ENCODE results near the gene FZD8.

The FZD8 gene

DNA sequence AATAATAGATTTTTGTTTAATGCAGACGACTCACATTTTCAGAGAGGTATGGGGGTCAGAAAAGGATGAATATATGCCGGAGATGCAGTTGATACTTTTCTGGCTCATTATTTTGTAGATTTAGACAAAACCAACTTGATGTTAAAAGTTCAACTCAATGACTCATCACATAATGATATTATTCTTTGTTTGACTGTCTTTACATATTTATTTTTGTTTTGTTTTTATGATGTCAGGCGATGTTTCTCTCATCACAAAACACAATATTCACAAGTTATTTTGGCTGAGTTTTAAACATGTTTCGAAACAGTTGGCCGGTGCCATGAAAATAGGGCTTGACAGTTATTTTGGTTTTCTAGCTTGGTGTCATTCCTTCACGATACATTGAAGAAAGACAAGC is 35.7 kb downstream of the FZD8 start:
- DNase-seq (ENCODE audit: low spot score), result no peak

DNA sequence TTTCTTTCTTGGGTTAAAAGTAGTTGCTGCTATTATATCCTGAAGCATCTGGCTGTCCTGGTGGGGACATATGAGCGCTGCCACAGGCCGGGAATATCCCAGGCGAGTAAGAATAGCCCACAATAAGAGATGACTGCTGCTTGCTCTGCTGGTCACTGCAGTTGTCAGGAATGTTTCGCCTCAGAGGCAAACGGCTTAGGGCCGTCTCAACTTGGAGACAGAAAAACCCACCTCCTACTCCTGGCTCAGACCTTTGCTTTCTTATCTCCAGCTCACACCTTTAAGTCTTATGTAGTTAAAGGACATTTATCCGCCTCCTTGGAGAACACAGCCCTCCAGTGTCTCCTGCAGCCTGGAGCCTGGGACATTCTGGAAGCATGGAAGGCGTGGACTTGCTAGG is 36.9 kb downstream of the FZD8 start, which contains the start of gene GJD4:
TSS of gene GJD4 (plus strand) at position 151 of the 400 bp plus-strand sequence. CDS start at position 378, 227 bp downstream.
- no peak for DNase-seq (ENCODE audit: low spot score)

DNA sequence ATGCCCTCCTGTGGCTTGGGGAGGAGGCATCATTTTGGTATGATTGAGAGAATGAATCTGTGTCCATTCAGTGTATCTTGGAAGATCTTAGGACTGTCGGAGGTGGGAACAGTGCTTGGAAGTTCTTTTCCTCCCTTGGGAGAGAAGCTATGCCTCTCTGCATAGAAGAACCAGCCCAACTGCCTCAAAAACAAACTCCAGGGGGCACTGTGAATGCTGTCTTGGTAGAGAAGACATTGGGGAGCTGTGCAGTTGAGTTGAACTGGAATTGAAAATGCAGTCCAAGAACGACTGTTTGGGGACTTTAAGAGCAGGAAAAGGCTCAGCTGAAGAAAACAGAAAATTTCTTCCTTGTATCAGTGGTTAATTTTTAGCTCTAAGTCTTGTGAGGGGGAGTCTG is 41.9 kb downstream of the FZD8 start:
- DNase-seq (ENCODE audit: low spot score), result peak; percentile 13

DNA sequence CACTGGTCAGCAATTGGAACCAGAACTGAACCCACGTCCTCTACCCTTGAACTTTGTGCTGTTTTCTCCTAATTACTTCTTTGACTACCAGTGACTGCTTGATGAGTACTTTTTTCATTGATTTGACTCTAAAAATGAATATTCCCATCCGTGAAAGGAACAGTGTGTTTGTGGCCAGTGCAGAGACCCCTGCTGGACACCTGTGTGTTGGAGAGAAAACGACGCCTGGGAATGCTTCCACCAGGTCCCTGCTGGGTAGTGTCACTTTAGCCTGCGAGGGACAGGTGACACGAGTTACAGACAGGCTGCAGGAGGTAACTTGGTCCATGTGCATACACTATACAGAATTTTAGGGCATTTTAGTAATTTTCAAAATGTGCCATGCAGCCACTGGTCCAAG is 43.7 kb downstream of the FZD8 start:
- no peak for DNase-seq (ENCODE audit: low spot score)

DNA sequence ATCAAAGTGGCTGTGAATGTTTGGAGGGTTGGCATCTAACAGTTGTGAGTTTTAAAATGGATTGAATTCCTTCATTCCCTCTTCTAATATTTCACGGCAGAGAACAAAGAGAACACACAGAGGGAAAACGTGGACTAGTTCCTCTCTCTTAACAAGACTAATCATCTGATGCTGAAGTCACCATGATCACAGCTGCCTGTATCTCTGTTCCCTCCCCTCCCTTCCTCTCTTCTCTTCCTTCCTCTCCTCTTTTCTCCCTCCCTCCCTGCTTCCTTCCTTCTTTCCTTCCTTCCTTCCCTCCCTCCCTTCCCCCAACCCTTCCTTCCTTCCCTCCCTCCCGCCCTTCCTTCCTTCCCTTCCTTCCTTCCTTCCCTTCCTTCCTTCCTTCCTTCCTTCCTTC is 47.0 kb downstream of the FZD8 start:
- no peak for DNase-seq (ENCODE audit: low spot score)

DNA sequence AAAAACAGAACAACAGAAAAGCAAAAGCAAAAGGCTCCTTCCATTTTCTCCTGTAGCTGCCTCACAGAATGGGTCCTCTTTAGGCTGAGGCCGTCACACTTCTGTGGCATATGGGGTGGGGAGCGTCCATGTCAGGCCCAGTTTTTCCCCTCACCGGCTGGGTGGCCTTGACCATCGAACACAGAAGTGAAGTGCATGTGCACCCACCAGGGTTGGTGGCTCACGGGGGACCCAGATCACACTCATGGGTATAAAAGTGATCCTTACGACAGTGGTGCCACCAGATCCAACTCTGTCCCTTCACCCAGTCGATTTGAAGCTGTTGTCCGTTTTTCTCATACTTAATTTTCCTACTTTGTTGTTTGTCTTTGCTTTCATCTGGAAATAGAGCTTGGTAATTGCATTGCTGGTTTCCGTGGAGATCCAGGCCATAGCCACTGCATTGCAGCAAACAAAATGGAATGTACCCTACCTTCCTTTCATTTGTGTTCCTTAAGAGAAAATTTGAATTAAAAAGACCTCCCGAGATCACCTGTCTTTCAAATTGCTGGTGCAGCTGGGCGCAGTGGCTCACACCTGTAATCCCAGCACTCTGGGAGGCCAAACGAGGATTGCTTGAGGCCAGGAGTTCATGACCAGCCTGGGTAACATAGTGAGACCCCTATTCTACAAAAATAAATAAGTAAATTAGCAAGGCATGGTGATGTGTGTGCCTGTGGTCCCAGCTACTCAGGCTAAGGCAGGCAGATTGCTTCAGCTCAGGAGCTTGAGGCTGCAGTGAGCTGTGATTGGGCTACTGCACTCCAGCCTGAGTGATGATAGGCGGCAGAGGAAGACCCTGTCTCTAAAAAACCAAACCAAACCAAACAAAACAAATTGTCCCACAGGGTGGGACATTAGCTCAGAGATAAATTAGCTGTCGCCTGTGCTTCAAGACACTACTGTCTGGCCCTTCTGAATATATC is 47.7 kb downstream of the FZD8 start:
- no peak for DNase-seq (ENCODE audit: low spot score)

DNA sequence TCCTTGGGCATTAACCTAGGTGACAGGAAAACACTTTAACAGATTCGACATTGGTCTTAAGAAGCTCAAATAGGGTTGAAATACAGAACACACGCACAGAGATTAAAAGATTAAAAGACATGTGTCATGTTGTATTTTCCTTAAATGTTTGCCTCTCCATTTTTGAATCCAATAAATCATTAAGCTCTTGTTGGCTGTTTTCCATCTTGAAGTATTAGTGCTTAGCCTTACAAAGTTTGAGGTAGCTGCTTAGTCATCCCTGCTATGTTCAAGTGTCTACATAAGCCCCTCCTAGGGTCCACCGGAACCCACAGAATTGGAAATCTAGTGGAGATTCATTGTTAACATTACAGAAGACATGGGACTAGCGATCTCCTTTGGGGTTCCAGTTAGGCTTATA is 49.7 kb downstream of the FZD8 start:
- DNase-seq (ENCODE audit: low spot score), result no peak

DNA sequence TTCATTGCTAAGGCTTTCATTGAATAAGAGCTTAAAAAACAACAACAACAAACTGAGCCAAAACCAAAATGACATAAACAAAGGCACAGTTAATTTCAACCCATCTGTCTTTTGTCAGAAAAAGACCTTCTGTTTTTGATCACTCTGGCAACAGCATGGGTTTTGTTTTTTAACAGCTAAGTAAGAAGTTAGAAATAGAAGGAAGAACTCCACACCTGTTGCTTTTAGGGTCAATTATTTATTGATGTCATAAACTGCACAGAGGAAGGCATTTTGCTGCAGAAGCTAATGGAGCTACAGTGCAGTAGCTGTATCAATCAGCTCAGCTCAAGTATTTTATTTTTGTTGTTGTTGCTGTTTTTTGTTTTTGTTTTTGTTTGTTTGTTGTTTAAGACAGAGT is 53.3 kb downstream of the FZD8 start:
- no peak for DNase-seq (ENCODE audit: low spot score)

All from NAMALWA (cell line).